NOMO-1 (cell line): ENCODE data around the gene LEUTX.

Source experiments
- DNase-seq, 2 experiments: peaks; one replicate each; lab custom pipeline; 2025; ENCODE audit not compliant: unreplicated experiment in 2 of 2; lab: John Stamatoyannopoulos, UW

Gene LEUTX

DNA sequence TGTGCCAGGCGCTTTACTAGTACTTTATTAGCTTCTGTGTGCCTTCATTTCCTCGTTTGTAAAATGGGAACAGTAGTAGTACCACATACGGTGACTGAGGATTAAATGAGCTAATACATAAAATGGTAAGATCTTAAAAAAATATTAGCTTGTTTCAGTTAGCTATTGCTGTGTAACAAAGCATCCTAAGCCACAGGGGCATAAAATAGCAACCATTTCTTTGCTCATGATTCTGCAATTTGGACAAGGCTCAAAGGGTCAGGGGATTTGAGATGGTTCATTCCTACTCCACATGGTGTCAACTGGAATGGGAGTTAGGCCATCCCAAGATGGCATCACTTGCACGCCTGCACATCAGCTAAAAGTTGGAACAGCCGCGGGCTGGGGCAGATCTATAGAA, 42.0 kb downstream of the LEUTX start:
- DNase-seq = no peak

DNA sequence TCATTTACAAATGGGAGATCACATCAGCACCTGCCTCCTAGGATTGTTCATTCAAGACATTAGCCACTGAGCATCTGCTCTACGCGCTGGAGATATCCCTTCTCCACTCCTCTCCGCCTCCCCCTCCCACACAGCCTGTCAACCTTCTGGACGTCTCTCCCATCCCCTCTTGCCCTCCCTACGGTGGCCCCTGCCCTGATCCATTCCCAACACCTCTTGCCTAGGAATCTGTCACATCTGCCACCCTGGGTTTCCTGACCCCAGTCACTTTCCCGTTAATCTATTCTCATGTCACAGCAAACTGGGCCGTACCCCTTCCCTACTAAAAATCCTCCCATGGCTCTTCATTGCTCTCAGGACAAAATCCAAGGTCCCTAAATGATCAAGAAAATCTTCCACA, 45.0 kb downstream of the LEUTX start:
- no peak for DNase-seq

DNA sequence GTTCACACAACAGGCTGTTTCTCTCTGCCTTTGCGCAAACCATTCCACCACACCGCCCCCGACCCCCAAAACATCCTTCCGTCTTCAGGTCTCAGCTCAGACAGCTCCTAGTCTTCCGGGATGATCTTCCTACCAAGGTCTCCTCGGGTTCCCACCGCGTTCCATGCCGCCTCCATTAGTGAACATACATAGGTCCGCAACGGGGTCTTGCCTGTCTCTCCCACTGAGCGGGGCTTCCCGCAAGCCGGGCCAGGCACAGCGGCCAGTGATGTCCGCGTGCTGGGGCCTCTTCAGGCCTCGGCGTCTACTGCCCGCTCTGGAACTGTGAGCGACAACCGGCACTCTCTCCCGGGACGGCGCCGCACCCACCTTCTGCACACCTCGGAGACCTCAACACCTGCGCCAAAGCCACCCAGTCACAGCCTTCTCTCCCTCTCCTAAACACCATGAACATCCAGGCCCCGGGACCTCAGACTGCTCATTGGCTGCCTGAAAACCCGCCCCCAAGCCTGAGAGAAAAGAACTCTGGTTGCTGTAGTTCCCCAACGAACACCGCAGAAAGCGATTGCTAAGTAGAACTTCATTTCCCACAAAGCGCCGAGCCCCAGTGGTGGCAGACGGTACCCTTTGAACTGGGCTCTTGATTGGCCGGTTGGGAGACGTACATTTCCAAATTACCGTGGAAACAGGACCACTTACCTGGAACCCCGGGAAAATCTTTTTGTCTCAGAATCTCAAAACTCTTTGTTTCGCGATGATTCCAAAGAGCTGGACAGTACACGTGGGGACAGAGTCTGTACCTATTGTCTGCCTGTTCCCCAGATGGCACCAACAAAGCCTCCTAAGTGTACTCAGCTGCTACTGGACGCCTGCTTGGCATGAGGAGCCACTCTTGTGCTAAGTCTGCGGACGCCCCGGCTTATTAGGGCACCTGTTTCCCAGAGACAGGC, 45.8 kb downstream of the LEUTX start:
- DNase-seq = peak; percentile 89 to 94

DNA sequence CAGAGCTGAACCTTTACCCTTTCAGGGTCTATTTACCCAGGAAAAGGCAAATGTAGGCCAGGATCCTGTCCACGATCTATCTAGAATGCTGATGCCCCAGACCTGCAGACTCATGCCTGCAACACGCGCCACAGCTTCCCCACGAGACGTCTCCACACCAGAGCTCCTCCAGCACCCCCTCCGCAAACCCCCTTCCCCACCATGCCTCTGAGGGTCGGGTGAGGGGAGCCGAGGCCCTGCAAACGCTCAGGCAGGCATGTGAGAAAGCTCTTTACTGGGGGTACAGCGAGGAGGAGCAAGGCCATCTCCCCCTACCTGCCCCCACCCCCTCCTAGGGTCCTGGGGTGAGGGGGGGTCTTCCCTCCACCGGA, 46.4 kb downstream of the LEUTX start:
- DNase-seq = no peak

DNA sequence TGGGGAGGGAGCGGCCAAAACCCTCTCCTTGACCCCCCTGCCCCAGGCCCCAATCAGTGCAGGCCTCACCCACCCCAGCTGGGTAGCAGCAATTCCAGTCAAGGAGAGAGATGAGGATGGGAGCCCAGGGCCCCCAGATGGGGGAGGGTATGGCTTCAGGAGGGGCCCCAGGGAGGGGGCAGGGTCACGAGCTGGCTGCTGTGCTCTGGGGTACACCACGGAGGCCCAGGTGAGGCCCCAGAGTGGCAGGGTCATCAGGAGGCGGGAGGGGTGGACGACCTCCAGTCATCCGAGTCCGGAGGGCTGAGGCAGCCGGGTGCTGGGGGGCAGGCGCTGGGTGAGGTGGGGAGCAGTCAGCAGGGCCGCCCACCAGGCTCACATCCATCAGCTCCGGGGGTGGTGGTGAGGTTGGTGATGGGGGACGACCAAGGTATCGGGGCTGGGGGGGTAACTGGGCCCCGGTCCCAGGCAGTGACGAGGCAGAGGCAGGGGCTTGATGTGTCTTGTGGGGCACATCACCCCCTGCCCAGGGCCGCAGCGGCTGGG, 47.0 kb downstream of the LEUTX start:
- DNase-seq = no peak

DNA sequence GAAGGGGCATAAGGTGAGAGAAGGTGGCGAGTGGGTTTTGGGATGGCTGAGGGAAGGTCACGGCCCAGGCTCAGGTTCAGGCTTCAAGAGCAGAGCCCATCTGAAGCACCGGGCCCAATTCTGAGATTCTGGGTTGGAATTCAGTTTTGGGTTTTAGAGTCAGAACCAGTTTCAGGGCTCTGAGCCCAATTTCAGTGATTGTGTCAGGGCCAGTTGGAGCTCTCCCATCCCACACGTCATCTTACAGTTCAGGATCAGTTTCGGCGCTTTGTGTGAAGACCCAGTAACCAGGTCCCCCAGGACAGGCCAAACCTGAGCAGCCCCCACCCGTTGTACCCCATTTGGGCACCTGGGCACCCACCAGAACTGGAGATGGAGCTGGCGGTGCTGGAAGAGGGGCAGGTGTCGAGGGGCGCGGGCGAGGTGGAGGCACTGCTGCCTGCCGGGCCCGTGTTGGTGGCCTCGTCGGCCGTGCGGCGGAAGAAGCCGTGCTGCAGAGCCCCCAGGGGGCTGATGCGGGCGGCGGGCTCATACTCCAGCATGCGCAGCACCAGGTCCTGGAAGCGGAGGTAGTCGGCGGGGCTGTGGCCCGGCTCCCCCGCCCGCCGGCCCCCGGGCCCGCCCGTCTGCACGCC, 47.8 kb downstream of the LEUTX start:
- DNase-seq = no peak

DNA sequence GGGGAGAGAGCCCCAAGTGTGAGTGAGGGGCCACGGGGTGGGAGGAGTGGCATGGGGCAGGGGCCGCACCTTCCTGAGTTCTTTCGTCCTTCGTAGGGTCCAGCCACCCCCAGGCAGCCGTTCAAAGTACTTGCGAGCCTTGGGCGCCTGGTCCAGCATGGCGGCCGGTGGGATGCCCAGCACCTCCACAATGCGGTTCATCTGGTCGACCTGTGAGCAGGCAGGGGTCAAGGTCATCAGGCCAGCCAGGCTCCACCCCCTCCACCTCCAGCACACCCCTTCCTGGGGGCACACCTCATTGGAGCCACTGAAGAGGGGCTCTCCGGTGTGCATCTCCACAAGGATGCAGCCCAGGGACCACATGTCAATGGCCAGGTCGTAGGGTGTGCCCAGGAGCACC, 48.6 kb downstream of the LEUTX start:
- DNase-seq = no peak

DNA sequence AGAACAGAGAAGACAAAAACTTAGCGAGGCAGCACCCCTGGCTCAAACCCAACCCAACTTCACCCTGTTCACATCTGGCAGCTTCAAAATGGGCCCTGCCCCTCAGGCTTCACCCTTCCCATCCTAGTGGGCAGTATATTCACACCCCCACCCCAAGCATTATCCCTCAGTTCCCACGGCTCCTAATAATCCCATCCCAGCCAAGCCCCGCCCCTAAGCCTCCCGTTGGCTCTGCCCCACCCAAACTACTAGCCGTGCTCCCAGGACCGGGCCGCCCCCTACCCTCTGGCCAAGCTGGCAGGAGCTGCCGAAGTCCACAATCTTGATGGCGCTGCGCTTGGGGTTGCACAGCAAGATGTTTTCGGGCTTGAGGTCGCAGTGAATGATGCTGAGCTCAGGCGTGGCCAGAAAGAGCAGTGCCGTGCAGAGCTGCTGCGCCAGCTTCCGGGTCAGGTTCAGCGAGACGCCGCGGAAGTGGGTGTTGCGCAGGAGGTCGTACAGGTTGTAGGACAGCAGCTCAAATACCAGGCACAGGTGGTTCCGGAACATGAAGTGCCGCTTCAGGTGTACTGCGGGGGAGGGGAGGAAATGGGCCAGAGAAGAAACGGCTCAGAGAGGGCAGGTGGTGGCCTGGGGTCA, 49.5 kb downstream of the LEUTX start:
- no peak for DNase-seq

DNA sequence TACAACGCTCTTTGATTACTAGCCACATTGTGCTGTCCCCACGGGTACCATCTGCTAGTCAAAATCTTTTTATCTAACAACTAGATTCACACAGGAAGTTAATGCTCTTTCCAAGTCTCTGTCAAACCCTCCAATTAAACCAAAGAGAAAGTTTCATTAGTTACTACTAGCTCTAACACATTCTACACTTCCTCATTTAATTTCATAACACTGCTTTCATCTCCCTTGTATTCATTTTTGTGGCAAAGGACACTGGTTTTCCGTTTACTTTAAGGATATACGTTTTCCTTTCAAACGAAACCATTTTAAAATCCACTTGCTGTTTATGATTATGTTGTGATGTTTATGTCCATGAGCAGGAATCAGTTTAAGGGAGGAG, 50.0 kb downstream of the LEUTX start:
- peak; percentile 8 to 75 for DNase-seq

DNA sequence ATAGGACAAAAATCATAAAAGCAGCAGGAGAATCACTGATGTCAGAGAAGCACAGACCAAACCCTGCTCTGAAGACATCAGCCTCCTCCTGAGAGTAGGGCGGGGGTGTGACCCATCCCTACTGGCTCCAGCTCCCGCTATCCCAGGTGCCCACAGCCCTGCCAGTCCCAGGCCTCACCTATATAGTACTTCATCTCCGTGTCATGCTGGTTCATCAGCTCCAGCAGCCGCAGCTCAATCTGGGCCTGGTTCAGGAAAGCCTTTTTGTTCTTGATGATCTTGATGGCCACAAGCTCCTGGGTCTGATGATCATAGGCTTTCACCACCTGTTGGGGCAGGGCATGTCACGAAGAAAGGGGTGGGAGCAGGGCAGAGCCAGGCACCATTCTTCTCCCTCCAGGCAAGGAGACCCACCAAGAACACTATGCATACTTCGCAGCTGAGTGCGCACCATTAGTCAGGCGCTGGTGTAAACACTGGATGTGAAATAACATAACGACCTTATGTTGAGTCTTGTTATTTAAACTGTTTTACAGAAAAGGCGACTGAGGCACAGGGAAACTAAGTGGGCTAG, 51.1 kb downstream of the LEUTX start:
- no peak for DNase-seq

DNA sequence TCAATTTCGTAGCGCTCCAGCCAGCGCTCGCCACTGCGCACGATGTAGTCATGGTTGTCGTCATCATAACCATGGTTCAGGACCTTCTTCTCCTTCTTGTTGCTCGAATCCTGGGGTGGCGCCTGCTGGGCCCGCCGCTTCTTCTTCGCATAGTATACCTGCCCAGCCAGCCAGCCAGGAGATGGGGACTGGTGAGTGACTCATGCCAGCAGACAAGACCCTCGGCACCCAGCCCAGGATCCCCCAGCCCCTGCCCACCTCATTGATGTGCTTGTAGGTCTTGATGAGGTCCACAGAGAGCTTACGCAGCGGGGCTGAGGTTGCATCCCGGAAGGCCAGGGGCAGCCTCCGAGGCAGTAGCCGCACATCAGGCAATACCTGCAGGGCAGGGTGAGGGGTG, 51.8 kb downstream of the LEUTX start:
- no peak for DNase-seq

DNA sequence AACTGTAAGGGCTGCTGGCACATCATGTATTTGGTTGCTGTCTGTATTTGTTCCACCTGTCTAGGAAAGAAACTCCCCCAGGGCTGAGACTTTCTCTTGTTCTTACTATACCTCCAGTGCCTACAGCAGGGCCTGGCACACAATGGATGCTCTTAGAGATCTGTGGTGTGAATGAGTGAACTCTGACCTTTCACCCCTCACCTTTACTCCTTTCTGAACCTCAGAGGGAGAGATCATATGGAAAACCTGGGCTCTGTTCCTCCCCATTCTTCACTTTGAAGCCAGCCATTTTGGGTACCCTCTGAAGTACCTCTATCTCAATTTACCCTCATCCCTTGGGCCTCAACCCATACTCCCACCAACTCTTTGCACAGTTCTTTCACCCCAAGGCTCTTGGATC, 52.2 kb downstream of the LEUTX start:
- no peak for DNase-seq

DNA sequence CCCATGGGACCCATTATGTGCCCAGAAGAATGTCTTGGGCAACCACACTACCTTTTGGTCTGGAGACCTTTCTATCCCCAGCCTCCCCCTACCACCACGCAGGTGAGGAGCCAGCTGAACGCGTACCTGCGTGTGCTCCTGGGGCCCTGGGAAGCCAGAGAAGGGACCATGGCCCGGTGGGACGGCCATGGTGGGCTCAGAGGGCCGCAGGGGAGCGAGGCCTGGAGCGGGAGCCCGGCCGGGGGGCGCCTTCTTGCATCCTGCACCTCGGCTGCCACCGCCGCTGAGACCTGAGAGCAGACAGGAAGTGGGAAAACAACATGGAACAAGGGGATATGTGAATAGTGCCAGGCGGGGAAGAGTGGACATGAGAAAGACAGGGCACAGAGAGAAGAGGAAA, 53.0 kb downstream of the LEUTX start:
- no peak for DNase-seq

DNA sequence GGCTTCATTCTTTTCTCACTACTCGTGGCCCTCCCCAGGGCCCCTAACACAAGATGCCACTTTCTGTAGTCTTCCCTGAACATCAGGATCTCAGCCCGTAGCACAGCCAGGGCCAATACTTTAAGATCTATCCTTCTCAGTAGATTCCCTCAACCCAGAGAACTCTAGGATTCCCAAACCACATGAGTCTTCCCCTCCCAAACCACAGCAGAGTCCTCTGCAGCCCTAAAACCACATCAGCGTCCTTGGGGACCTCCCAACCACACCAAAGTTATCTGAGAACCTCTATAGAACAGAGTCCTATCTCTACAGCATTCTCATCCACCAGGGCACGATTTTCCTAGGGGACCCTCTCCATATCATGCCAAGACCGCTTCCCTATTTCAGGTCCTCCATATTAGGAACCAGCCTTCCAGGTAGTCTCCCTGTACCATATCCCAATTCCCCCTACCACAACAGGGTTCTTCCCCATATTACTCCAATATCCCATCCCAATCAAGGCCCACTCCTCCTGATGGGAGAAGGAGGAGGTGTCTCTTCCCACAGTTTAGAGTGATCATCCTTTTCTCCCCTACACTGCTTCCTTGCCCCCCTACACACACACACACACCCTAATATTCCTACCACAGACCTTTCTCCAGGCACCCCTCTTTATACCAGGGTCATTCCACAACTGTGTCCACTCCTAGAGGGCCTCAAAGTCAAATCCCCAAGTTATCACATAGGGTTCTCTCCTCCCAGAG, 53.9 kb downstream of the LEUTX start:
- no peak for DNase-seq

DNA sequence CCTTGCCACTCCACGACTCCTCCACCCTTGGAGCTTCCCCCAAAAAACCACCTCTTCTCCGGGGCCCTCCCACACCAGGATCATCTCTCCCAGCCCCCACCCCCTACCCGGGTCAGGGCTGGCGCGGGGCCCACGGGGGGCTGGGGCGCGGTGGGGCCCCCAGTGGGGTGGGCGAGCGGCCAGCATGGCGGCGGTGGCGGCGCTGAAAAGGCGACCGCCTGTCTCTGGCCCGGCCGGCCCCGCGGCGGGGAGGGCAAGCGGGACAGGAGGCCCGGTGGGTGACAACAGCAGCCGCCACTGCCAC, 54.5 kb downstream of the LEUTX start:
- no peak for DNase-seq

DNA sequence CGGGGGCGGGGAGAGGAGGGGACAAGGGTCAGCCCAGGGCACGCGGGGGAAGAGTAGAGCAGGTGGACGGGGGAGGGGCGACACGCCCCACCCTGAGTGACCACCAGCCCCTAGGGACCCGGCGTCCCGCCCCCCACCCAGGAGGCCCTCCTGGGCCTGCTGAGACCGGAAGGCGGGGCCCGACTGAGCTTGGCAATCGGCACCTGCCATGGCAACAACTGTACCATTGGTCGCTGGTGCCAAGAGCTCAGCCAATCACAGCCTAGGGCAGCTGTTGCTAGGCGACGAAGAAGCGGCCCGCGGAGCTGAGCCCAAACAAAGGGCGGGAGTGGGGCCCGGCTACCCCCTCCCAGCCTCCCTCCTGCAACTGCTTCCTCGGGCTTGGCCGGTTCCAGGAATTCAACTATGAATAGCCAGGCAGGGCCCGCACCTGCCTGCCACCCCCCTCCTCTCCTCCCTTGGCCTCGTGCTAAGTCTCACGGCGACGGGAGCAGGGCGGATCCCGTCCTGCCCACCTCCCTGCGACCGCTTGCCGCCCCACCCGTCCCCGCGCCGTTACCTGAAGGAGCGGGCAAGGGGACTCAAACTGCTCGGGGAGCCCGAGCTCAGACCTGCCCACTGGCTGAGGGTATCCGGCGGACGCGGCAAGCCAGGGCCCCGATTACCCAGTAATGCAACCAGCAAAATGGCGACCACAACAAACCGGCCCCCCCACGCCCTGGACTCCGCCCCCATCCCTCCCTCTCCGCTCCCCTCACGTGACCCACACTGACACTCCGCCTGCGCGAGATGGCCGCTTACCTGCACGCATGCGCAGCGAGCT, 55.0 kb downstream of the LEUTX start, which contains the start of gene DYRK1B:
DYRK1B (minus strand) TSS at position 699 of the 823 bp plus-strand sequence. CDS start 2,295 bp downstream, outside the sequence.
- no peak for DNase-seq

DNA sequence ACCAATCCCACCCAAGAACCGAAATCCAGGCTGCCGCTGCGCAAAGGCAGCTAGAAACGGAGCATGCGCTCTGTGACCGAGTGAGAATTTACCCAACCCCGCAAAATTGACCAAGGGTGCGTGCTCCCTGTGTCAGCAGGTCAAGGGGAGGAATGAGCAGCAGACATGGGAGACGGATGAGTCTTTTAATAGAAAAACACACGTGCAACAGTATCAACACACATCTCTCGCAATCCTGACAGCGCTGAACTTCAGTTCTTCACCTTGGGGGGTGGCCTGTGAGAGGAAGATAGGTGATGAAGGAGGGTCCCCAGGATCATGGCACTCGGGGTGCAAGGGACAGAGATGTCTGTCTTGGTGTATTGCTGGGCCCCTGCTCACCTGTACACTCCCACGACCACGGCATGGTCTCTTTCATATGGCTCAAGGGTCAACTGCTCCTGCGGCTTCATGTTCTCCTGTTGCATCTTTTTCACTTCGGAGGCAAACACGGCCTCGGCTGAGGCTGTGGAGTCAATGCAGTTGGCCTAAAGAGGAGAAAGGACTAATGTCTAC, 55.7 kb downstream of the LEUTX start:
- DNase-seq = no peak
